GM18511 (cell line): ENCODE measurements around the gene COQ9.

Experiments used
- ATAC-seq: cut with Tn5 transposase; IDR thresholded peaks from one replicate; pipeline ENCODE4 v1.9.1; 2021; ENCODE audit warnings: mild to moderate bottlenecking, moderate library complexity; ENCODE audit not compliant: unreplicated experiment

COQ9 gene

GRCh38 chr16:57509231-57509923 lies 62.1 kb downstream of the COQ9 start:
- ATAC-seq = no peak

- no peak for ATAC-seq
Measured at GRCh38 chr16:57510016-57510871, 63.0 kb downstream of the COQ9 start.
